ENCODE measurements around the gene ZFP36L1.

Gene ZFP36L1

DNA sequence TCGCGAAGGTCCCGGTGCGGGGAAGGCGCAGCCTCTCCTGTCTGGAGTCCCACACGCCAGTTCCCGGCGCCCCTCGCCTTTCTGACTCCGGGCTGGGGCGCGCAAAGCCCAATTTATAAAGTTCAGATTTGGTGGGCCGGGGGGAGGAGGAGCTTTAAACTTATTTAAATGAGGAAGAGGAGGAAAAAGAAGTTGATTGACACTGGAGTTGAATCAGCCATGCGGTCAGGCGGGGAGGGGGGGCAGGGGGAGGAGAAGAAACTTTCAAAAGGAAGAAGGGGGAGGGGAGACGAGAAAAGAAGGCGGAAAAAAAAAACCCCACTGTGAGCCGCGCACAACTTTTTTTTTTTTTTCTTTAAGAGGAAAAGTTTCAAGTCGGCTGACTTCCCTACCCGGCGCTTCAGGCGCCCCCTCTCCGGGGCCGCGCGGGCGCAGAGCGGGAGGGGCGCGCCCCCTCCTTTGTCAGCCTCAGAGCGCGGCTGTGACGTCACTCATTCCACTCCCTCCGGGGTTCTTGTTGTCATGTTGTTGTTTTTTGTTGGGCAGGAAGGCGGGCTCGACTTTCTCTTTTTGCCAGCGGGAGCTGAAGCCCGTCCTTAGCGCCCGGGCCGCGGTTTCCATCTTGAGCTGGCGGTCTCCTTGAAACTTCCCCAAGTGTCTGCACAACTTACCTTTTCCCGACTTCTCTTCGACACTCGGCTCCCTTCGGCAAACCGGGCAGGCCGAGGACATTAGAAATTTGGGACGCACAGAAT, at the start of gene ZFP36L1:
TSS of gene ZFP36L1 (minus strand) at position 89 of the 755 bp plus-strand sequence. CDS start 129 bp downstream, outside the sequence.
- DNase-seq, result peak; percentile 97

DNA sequence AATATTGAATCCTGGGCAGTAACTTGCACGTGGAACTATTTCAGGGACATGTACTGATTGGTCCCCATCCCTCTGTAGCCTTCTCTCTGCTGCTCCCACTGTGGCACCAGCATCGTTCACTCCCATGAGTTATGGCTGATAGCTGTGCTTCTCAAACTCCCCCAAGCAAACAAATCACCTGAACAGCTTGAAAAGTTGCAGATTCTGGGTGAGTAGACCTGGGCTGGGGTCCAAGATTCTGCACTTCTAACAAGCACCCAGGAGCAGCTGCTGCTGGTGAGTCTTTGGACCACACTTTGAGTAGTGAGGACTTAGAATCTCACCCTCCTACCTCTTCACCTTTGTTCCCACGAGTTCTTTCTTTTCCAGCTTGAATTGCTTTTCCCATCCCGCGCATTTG, 49.4 kb upstream of the ZFP36L1 start:
- no peak for DNase-seq

DNA sequence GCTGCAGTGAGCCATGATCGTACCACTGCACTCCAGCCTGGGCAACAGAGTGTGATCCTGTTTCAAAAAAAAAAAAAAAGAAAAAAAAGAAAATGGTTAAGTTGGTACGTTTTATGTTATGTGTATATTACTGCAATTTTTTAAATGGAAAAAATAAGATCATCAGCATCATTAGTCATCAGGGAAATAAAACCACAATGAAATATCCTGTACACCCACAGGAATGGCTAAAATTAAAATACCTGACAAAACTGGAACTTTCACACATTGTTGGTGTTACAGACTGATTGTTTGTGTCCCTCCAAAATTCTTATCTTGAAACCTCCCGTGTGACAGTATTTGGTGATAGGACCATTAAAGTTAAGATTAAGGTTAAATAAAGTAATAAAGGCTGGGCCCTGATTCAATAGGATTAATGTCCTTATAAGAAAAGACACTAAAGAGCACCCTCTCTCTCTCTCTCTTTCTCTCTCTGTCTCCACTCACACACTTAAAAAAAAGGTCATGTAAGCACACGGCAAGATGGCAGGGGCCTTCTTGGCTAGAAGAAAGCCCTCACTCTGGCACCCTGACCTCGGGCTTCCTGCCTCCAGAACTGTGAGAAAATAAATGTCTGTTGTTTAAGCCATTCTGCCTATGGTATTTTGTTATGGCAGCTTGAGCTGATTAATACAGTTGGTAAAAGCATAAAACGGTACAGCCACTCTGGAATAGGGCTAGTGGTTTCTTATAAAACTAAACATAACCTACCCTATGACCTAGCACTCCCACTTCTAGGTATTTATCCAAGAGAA, 48.3 kb upstream of the ZFP36L1 start:
- peak; percentile 36 for DNase-seq

GRCh38 chr14:68840454-68840853, 47.6 kb upstream of the ZFP36L1 start:
- DNase-seq, result no peak

GRCh38 chr14:68836082-68836481, 43.2 kb upstream of the ZFP36L1 start:
- DNase-seq, result no peak

DNA sequence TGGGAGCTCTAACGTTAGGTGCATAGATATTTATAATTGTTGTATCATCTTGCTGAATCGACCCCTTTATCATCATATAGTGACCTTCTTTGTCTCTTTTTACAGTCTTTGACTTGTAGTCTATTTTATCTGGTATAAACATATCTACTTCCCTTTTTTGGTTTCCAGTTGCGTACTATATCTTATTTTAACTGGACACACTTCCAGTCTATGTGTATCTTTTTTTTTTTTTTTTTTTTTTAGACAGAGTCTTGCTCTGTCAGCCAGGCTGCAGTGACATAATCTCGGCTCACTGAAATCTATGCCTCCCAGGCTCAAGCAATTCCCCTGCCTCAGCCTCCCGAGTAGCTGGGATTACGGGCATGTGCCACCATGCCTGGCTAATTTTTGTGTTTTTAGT, 41.9 kb upstream of the ZFP36L1 start:
- no peak for DNase-seq

GRCh38 chr14:68828698-68829097, 35.8 kb upstream of the ZFP36L1 start:
- DNase-seq, result no peak

GRCh38 chr14:68825729-68826128, 32.9 kb upstream of the ZFP36L1 start:
- no peak for DNase-seq

GRCh38 chr14:68824517-68825347, 31.9 kb upstream of the ZFP36L1 start:
- DNase-seq, result peak; percentile 38

DNA sequence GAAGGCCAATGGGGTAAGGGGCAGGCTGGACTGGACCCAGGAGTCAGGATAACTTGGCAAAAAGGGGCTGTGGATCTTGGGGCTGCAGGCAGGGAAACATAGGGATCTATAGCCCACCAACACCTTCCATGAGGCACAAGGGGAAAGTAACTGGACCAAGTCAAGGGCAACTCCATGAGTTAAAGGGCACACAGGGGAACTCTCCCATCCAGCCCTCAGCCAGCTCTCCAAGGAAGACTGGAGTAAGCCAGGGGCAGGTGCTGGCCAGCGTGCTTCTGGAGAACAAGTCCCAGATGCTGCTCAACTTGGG, 31.3 kb upstream of the ZFP36L1 start:
- DNase-seq, result no peak

DNA sequence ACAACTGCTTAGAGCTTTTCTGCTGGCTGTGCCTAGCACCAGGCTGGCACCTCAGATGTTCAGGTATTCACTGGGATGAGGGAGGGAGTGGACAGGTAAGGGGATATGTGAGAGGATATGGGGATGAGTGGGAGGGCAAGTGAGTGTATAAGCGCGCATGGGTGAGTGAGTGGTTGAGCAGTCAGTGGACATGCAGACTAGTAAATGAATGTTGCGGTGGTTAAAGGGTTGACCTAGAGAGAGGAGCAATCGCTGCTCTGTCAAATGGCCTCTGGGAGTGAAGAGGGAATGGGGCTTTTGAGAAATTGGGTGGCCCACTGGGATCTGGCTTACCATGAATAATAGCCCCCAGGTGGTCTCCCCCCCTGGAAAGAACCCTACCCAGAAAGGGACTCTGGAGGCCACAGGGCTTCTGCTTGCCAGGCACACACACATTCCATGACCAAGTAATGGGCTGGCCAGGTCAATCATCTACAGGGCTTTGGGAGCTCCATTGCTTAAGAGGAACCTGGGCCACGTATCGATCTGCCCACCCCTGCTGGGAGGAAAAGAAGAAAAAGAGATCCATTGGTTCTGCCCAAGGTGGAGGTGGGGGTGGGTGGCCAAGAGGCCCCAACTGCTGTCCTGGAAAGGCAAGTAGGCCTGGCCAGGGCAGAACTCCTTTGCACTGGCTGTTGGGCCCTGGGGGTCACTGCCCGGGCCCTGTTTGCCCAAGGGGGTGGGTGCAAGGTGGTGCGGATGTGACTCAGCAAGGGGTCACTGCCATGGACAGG, 30.8 kb upstream of the ZFP36L1 start:
- DNase-seq, result no peak

- no peak for DNase-seq
Measured at GRCh38 chr14:68822926-68823325, 30.1 kb upstream of the ZFP36L1 start.

DNA sequence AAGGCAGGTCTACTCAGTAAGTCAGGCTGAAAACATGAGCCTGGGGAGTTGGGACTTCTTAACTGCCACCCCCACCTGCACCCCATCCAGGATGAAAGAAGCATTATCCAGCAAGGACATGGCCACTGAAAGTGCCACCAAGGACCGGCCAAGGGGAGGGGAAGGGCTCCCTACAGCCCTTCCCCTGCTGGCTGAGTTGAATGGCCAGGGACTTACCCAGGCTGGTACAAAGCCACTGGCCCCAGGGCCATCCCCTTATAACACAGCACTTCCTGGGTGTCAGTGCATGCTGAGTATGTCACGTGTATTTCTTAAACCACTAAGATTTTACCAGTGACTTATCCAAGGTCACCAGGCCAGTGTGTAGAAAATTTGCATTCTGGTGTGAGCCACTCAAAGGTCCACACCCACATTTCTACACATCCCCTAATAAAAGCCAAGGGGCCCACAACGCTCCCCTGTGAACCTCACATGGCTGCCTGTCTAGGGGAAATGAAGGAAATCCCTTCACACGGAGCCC, 29.3 kb upstream of the ZFP36L1 start:
- peak; percentile 58 for DNase-seq

DNA sequence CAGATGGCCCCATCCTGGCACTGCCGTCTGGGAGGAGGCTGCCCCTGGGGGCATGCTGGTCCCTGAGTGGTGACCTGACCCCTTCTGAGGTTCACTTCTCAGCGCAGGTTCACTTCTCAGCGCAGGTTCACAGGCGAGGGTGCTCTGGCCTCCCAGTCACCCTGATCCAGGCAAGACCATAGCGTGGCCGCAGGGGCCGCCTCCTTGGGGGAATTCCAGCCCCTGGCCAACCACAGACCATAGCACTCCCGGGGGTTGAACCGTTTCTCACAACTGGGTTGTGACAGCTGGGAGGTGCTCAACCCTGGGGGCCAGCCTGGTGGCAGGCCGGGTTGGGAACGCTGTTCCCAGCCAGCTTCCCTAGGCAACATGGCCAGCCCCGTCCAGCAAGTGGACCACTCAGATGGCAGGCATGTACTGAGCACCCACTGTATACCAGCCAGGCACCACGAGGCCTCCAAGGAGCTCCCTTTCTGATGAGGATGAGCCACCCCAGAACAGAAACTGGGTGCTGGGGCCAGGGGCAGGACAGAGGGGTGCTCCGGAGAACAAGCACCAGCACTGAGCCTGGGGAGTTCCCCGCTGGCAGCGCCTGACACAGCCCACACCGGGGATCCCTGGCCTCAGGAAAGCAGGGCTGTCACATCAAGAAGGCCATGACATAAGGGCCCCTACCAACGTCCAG, 28.3 kb upstream of the ZFP36L1 start:
- peak; percentile 43 for DNase-seq

GRCh38 chr14:68820536-68820935, 27.7 kb upstream of the ZFP36L1 start:
- peak; percentile 78 for DNase-seq

GRCh38 chr14:68820119-68820518, 27.3 kb upstream of the ZFP36L1 start:
- DNase-seq, result no peak

- DNase-seq, result peak; percentile 39
Measured at GRCh38 chr14:68819260-68819691, 26.4 kb upstream of the ZFP36L1 start.

- no peak for DNase-seq
Measured at GRCh38 chr14:68817506-68818212, 24.8 kb upstream of the ZFP36L1 start.

DNA sequence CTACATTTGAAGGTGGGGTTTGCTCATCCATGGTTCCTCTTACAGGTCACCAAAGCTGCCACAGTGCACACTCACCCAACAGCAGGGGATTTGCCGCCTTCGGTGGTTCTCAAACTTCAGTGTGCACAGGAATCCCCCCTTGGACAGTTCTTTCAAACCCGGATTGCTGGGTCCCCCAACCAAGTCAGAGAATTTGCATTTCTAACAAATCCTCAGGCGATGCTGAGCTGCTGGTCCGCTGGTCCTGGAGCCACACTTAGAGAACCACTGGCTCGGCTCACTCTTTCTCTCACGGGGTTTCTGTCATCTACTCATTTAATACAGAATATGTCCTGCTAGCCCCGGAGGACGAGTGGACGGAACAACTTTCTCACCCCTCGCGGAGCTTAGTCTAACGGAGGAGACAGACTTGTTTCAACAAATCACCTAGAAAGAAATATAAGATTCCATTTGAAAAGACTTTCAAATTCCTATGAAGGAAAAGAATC, 24.1 kb upstream of the ZFP36L1 start:
- no peak for DNase-seq

DNA sequence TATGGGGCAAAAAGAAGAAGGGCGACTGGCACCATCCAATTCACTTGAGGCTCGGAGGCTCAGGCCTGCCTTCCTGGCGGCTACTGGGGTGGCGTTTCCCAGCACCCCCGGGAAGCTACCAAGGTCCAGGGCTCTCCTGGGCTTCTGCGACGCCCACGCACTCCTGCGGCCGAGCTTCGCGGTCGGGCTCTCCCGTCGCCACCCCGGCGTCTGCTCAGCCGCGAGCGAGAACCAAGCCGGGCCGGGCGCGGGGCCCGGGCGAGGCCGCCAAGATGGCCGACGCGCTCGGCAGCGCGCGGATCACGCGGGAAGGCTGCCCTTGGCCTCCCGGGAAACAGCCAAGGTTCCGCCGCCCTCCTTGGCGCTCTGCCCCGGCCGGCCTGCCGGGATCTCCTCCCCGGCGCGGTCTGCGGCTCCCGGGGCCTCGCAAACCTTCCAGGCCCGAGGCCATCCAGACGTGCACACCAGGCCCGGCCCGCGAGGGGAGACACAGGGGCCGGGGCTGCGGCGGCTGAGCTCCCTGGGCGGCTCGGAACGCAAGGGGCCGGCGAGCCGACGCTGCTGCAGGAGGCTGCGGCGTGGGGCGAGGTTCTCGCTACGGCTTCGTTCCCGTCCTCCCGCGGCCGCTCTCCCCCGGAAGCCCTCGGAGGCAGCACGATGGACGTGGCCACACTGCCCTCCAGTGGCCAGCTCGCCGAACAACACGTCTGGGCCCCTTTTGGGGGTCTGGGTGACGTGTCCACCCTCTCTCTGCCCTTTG, 23.5 kb upstream of the ZFP36L1 start:
- peak; percentile 91 for DNase-seq
